OCI-LY1 (cell line): ENCODE results near the gene MYH7.

ENCODE experiments used
- CTCF ChIP-seq: fragments of 200-600 bp; sonication (generic), shearing (Covaris generic); IDR thresholded peaks from 2 replicates; pipeline ENCODE4 v1.5.1; 2017; ENCODE audit warnings: mild to moderate bottlenecking, antibody characterized with exemption, low read length, moderate library complexity, mixed read lengths
- EZH2 ChIP-seq: fragments of 200-600 bp; sonication (generic), shearing (Covaris generic); IDR thresholded peaks from 2 replicates; pipeline ENCODE4 v1.8.0; 2017; ENCODE audit warnings: borderline replicate concordance, mixed run types, mild to moderate bottlenecking, antibody characterized with exemption, low read length, moderate library complexity, mixed read lengths

- TF ChIP-seq CTCF: no peak
- TF ChIP-seq EZH2: no peak
Observed at GRCh38 chr14:23385642-23386265, 49.7 kb downstream of the MYH7 start.
